Activated T-cell treated with anti-CD3 and anti-CD28 coated beads, Interleukin-2, amount 50 U/mL, for 72 hours (primary cell): ENCODE results near the gene ASAP2. TPM values are rescaled to one million over a fixed set of nuclear protein-coding genes. Genes with fewer than 3 reads are reported as not detected.

Experiments used
- ATAC-seq, 2 donors: fragments of 150-1000 bp; cut with Tn5 transposase; replicated peaks in 1 of 2; 2 replicates each; pipeline ENCODE4 v1.10.0; 2021; ENCODE audit warnings: moderate library complexity in 2 of 2, mild to moderate bottlenecking in 1 of 2
- DNase-seq, 2 donors: peaks; one replicate each; pipeline ENCODE4 v3.0.0; 2021 to 2022; ENCODE audit warnings: mixed read lengths in 1 of 2
- H3K27ac Mint-ChIP-seq: one replicate; pipeline ENCODE4 v1.8.0; 2022; ENCODE audit warnings: mild to moderate bottlenecking, moderate library complexity, mixed read lengths
- H3K27me3 Mint-ChIP-seq: one replicate; pipeline ENCODE4 v1.8.0; 2022; ENCODE audit warnings: low read depth, mixed read lengths
- H3K36me3 Mint-ChIP-seq, 2 donors: one replicate each; pipeline ENCODE4 v1.8.0; 2022; ENCODE audit warnings: mixed read lengths in 2 of 2, mild to moderate bottlenecking in 1 of 2; ENCODE audit not compliant: insufficient read depth in 2 of 2
- H3K4me1 Mint-ChIP-seq: one replicate; pipeline ENCODE4 v1.8.0; 2022; ENCODE audit warnings: low read depth, mixed read lengths
- H3K4me3 Mint-ChIP-seq, 2 donors: one replicate each; pipeline ENCODE4 v1.8.0; 2022; ENCODE audit warnings: mild to moderate bottlenecking in 2 of 2, mixed read lengths in 2 of 2, moderate library complexity in 2 of 2
- H3K9me3 Mint-ChIP-seq, 2 donors: one replicate each; pipeline ENCODE4 v1.8.0; 2022; ENCODE audit warnings: mixed read lengths in 2 of 2
- total RNA-seq, 2 donors: library from RNA; stranded (reverse); gene quantifications; one replicate each; pipeline ENCODE4 v1.2.3, GENCODE V29; 2022

Gene ASAP2
- total RNA-seq, 2 donors from 2014 or later, result 0.10 to 0.42 TPM

DNA sequence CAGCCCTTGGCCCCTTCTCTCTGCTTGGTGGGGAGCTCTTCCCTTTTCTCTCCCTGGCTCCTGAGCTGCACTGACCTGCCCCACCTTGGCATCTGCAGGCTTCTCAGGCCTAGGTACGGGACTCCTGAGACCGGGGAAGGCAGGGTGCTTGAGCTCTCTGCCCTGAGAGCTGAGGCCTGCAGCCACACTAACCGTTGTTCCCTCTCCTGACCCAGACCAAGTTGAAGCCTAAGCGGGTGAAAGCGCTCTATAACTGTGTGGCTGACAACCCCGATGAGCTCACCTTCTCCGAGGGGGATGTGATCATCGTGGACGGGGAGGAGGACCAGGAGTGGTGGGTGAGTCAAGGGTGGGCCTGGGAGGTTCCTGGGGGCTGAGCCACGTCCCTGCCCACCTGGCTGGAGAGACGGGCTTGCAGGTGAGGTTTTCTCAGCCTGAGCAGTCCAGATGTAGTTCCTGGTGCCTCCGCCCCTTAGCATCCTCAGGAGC, 194.5 kb downstream of the ASAP2 start:
- Mint-ChIP-seq H3K27me3 (no peaks in the 10 kb centered on the region), H3K36me3 (no peaks in the 10 kb centered on the region), H3K4me1 (no peaks in the 10 kb centered on the region), H3K27ac (no peak overlapping the region), H3K9me3 (no peaks in the 10 kb centered on the region), H3K4me3 (no peak overlapping the region)
- ATAC-seq (no peak), DNase-seq (no peak)

DNA sequence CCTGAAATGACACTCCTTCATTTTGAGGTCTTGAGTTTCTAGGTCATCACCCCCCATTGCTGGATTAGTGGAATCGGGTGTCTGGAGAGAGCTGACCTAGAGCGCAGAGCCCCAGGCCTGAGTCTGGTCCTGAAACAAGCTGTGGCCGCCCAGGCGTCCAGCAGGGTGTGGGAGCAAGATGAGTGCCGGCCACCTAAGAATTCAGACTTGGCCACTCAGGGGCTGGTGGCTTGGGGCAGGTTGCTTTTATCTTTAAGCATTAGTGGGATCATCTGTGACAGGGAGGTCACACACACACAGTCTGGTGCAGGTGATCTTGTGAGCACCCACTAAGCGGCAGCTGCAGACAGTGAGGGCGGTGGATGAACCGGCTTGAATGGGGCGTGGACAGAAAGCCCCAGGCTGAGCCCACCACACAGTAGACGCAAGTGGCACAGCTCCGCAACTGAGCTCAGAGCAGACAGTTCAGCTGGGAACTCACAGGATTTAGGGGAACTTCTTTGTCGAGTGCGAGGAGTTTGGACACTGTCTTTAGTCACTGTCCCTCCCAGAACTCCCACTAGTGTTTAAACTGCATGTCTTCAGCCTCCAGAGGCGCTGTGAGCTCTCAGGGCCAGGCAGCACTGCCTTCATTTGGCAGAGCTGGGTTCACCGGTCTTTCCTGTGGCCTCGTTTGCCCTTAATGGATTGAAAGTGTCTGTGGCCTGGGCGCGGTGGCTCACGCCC, 195.2 kb downstream of the ASAP2 start:
- no peak for ATAC-seq
- no peak overlapping the region for H3K27ac Mint-ChIP-seq

DNA sequence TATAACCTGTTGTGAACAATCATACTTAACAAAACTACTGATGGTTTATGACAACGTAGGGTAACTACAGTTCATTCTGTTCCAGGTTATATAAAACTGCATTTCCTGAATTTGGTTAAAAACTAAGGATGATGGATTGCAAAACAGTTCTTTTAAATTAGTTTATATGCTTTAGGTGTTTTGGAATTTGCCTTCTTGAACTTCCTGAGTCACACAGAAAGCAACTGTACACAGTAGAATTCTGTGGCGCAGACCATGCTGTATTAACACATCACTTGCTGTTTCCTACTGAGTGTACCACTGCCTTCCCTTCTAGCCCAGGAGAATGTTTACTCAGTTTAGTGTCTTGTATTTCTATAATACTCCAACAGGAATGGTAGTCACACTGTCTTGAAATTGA, 197.3 kb downstream of the ASAP2 start:
- no peaks in the 10 kb centered on the region for H3K9me3 Mint-ChIP-seq
- DNase-seq (no peak), ATAC-seq (no peak)
- H3K27ac Mint-ChIP-seq, result no peak overlapping the region
- no peak overlapping the region for H3K4me3 Mint-ChIP-seq
- H3K4me1 Mint-ChIP-seq, result no peaks in the 10 kb centered on the region
- peaks cover 0 to 5% of the 10 kb centered on the region in 2 donors for H3K36me3 Mint-ChIP-seq
- H3K27me3 Mint-ChIP-seq, result no peaks in the 10 kb centered on the region

More for the DNA sequence above, 195.2 kb downstream of the ASAP2 start:
- Mint-ChIP-seq H3K4me1 (no peaks in the 10 kb centered on the region), H3K9me3 (no peaks in the 10 kb centered on the region), H3K27me3 (no peaks in the 10 kb centered on the region), H3K4me3 (no peak overlapping the region), H3K36me3 (no peaks in the 10 kb centered on the region)
- no peak for DNase-seq

DNA sequence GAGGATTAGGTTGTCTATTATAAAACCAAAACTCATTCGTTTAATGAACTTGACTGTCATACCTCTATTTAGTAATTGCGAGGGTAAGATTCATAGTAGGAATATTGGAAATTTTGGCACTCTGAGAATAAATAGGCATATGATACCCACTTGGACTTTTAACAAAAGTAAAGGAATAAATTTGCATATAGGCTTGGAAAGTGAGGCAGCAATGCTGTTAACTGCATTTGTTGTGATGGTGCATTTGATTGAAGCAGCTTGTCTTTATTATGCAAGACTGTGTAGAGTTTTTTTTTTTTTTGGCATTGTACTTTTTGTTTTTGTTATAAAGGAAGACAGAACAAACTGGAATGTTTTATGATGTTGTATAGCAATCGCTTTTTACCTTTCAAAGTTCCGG, 197.8 kb downstream of the ASAP2 start:
- Mint-ChIP-seq H3K27ac (no peak overlapping the region), H3K4me3 (no peak overlapping the region), H3K36me3 (peaks cover 0 to 5% of the 10 kb centered on the region in 2 donors), H3K9me3 (no peaks in the 10 kb centered on the region), H3K27me3 (no peaks in the 10 kb centered on the region), H3K4me1 (no peaks in the 10 kb centered on the region)
- no peak for ATAC-seq
- DNase-seq, result no peak

- Mint-ChIP-seq H3K4me3 (no peak overlapping the region), H3K36me3 (peaks cover under 1 to 8% of the 10 kb centered on the region in 2 donors), H3K4me1 (peaks cover 8% of the 10 kb centered on the region), H3K9me3 (no peaks in the 10 kb centered on the region), H3K27me3 (no peaks in the 10 kb centered on the region), H3K27ac (no peak overlapping the region)
- DNase-seq (no peak), ATAC-seq (no peak)
These were observed 199.0 kb downstream of the ASAP2 start for GRCh38 chr2:9405636-9406035.

DNA sequence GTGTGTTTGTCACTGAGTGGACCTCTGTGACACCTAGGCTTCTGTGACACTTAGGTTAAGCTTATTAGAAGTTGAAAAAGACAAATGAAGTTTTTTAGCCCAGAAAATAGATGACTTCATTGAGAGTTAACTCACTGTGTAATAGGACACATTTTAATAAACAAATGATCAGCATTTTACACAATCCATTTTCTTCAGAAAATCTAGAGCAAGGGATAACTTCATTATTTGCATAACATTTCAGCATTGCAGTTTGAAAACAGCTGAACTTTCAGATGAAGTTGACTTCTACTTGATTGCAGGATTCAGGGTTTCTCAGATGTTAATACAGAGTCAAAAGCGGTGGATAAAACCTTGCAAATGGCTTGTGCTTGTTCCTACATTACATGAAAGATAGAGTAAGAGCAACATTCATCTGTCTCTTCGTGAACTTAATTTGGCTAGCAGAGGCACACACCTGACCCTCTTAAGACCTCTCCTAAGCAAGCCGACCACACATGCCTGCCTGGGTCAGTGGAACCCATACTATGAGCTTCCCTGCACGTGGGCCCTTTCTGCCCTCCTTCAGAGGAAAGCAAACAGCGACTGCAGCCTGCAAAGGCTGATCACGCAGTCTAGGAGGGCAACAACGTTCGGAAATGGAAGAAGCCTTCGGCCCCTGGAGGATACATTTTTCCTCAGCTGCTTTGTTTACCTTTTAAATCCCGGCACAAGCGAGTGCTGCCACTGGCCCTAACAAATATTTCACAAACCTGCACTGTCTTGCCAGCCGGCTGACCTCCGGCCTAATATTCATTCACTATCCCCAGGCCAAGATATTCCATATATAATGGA, 200.1 kb downstream of the ASAP2 start:
- Mint-ChIP-seq H3K36me3 (peaks cover 2 to 13% of the 10 kb centered on the region in 2 donors), H3K4me1 (peaks cover 12% of the 10 kb centered on the region), H3K4me3 (no peak overlapping the region), H3K27me3 (no peaks in the 10 kb centered on the region), H3K9me3 (no peaks in the 10 kb centered on the region), H3K27ac (no peak overlapping the region)
- DNase-seq, result no peak
- ATAC-seq, result no peak

DNA sequence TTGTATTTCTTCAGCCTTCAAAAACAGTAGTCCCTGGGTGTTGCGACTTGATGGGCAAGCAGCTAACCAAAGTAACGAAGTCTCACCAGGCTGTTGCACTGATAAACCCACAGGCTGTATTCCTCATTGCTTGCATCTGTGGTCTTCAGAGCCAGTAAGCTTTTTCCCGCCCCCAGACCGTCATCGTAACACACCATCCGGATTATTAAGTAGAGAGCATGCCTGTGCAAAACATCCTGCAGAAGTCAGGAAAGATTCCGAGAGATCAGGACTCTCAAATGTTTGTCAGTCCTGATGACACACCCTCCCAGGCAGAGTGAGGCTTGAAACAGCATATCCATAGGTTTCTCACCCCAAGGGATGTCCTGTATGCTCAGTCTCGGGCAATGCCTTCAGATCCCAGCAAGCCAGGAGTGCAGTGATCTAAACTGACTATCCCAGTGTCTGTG, 200.8 kb downstream of the ASAP2 start:
- H3K27me3 Mint-ChIP-seq, result no peaks in the 10 kb centered on the region
- ATAC-seq (no peak), DNase-seq (no peak)
- peaks cover 2 to 15% of the 10 kb centered on the region in 2 donors for H3K36me3 Mint-ChIP-seq
- H3K4me3 Mint-ChIP-seq, result no peak overlapping the region
- no peaks in the 10 kb centered on the region for H3K9me3 Mint-ChIP-seq
- H3K27ac Mint-ChIP-seq, result no peak overlapping the region
- H3K4me1 Mint-ChIP-seq, result peaks cover 12% of the 10 kb centered on the region

DNA sequence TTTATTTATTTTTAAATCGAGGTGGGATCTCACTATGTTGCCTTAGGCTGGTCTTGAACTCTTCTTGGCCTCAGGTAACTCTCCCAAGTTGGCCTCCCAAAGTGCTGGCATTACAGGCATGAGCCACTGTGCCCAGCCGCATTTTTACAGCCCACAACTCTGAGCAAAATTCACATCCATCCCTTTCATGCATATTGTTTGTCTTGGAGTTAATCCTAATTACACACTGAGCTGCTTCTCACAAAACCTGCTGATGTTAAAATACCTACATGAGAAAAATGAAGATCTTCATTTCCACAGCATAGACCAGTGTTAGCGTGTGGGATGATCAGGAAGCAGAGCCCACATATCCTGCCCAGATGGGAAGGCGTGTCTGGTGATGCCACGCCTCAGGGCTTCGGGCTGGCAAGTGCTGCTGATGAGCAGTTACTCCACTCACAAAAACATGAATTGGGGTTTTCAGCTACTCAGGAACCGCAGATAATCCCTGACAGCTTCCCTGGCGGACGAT, 202.1 kb downstream of the ASAP2 start:
- Mint-ChIP-seq H3K27me3 (no peaks in the 10 kb centered on the region), H3K4me1 (peaks cover 12% of the 10 kb centered on the region), H3K9me3 (no peaks in the 10 kb centered on the region), H3K36me3 (peaks cover 2 to 15% of the 10 kb centered on the region in 2 donors), H3K27ac (no peak overlapping the region), H3K4me3 (no peak overlapping the region)
- DNase-seq, result no peak
- no peak for ATAC-seq

- no peak for DNase-seq
- H3K36me3 Mint-ChIP-seq, result peaks cover 2 to 15% of the 10 kb centered on the region in 2 donors
- peaks cover 12% of the 10 kb centered on the region for H3K4me1 Mint-ChIP-seq
- no peak overlapping the region for H3K27ac Mint-ChIP-seq
- no peak overlapping the region for H3K4me3 Mint-ChIP-seq
- no peaks in the 10 kb centered on the region for H3K27me3 Mint-ChIP-seq
- peak in 1 of 2 donors; percentile 52 for ATAC-seq
- H3K9me3 Mint-ChIP-seq, result no peaks in the 10 kb centered on the region
These were observed 203.5 kb downstream of the ASAP2 start for GRCh38 chr2:9410108-9410507.

DNA sequence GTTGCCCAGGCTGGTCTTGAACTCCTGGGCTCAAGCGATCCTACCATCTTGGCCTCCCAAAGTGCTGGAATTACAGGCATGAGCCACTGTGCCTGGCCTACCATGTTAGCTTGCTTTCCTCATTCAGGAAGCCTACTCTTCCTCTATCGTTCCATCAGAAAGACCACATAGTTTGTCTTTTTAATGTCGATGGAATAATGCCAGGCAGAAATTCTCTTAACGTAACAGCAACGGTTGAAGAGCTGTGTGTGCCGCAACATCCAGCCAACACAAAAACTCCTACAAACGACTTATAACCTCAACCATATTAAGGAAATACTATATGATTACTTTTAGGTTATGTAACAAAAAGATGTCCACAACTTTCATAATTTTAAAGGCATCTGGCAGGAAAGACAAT, 206.2 kb downstream of the ASAP2 start:
- Mint-ChIP-seq H3K4me1 (peaks cover 27% of the 10 kb centered on the region), H3K27ac (no peak overlapping the region), H3K4me3 (no peak overlapping the region), H3K36me3 (peaks cover 4 to 17% of the 10 kb centered on the region in 2 donors), H3K9me3 (no peaks in the 10 kb centered on the region), H3K27me3 (no peaks in the 10 kb centered on the region)
- DNase-seq, result no peak
- no peak for ATAC-seq

GRCh38 chr2:9415516-9416169, 209.0 kb downstream of the ASAP2 start:
- Mint-ChIP-seq H3K36me3 (peaks cover 4 to 24% of the 10 kb centered on the region in 2 donors), H3K27me3 (no peaks in the 10 kb centered on the region), H3K27ac (no peak overlapping the region), H3K9me3 (no peaks in the 10 kb centered on the region), H3K4me1 (peaks cover 46% of the 10 kb centered on the region), H3K4me3 (no peak overlapping the region)
- ATAC-seq (no peak), DNase-seq (no peak)

- no peaks in the 10 kb centered on the region for H3K27me3 Mint-ChIP-seq
- no peak overlapping the region for H3K4me3 Mint-ChIP-seq
- ATAC-seq (no peak), DNase-seq (no peak)
- H3K4me1 Mint-ChIP-seq, result peaks cover 47% of the 10 kb centered on the region
- peak overlapping the region; percentile 57 for H3K27ac Mint-ChIP-seq
- H3K36me3 Mint-ChIP-seq, result peaks cover 3 to 19% of the 10 kb centered on the region in 2 donors
- no peaks in the 10 kb centered on the region for H3K9me3 Mint-ChIP-seq
These were observed 209.8 kb downstream of the ASAP2 start for GRCh38 chr2:9416267-9416961.
